Prostate gland (tissue), 2 donors: ENCODE data around the gene FAIM2.

ENCODE experiments used
- CTCF ChIP-seq, 4 experiments: fragments of 200-600 bp in 2 of 4; fragments of 450-650 bp in 2 of 4; sonication (generic) in 2 of 4; IDR thresholded peaks; 1 replicate in 3 of 4; 2 replicates in 1 of 4; pipeline ENCODE4 v1.5.1; 2016 to 2019; ENCODE audit warnings: antibody characterized with exemption in 4 of 4, mild to moderate bottlenecking in 2 of 4, moderate library complexity in 2 of 4
- POLR2A ChIP-seq: fragments of 450-650 bp; IDR thresholded peaks from one replicate; pipeline ENCODE4 v1.6.1; 2016; ENCODE audit warnings: antibody characterized with exemption, mild to moderate bottlenecking
- POLR2AphosphoS5 ChIP-seq: sonication (generic); formaldehyde crosslinking; IDR thresholded peaks from one replicate; pipeline ENCODE4 v1.6.1; 2017; ENCODE audit warnings: antibody characterized with exemption

- TF ChIP-seq CTCF (IDR thresholded peaks at IDR 0.05) (no peak), POLR2AphosphoS5 (no peak), POLR2A (no peak)
These were observed 22.8 kb downstream of the FAIM2 start for GRCh38 chr12:49880756-49881414.
